Activated CD8-positive, alpha-beta memory T cell treated with anti-CD3 and anti-CD28 coated beads, Interleukin-2, amount 50 U/mL, for 4 hours (primary cell): ENCODE data around the gene ARHGAP15.

Source experiments
- DNase-seq: peaks from one replicate; pipeline ENCODE4 v3.0.0-alpha.2; 2020

Gene ARHGAP15

DNA sequence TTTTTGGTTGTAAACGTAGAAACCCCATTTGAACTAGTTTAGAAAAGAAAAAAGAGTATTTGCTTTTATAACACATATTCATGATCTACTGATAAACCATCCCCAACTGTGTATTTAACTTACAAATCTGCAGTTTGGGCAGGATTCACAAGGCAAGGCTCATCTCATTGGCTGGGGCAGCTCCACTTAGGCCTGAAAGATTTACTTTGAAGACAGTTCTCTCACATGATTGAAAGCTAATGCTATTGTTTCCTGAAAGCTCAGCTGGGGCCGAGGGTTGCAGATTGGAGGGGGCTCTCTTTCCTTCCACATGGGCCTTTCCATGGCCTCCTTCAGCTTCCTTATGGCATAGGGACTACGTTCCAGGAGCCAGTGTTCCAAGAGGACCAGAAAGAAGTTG is 47.4 kb downstream of the ARHGAP15 start:
- no peak for DNase-seq

DNA sequence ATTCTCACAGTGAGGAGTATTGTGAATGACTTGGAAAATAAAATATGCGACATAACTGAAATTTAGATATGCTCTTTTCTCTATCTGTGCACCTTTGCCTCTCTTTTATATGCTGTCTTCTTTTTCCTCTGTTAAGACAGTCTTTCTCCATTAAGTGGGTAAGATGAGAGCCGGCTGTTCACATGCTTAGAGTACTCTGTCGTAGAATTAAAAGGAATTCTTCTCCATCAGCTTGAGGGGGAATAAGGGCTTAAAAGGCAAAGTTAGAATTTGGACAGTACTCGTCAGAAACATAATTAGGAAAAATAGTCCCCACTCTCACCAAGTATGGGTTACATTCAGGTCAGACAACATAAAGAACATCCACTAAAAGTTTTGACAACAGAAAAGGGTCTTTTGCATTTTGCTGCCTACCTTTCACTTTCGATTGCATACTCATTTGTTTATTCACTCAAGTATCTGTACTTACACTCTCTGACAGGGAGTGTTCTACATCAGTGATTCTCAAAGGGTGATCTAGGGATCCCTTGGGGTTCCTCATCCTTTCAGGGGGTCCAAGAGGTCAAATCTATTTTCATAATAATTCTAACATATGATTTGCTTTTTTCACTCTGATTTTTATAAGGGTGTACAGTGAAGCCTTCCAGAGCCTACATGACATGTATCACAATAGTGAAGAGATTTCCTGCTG is 48.0 kb downstream of the ARHGAP15 start:
- DNase-seq, result no peak

GRCh38 chr2:143181494-143181893 is 52.3 kb downstream of the ARHGAP15 start:
- DNase-seq, result no peak

- no peak for DNase-seq
Observed at GRCh38 chr2:143182649-143183048, 53.4 kb downstream of the ARHGAP15 start.

DNA sequence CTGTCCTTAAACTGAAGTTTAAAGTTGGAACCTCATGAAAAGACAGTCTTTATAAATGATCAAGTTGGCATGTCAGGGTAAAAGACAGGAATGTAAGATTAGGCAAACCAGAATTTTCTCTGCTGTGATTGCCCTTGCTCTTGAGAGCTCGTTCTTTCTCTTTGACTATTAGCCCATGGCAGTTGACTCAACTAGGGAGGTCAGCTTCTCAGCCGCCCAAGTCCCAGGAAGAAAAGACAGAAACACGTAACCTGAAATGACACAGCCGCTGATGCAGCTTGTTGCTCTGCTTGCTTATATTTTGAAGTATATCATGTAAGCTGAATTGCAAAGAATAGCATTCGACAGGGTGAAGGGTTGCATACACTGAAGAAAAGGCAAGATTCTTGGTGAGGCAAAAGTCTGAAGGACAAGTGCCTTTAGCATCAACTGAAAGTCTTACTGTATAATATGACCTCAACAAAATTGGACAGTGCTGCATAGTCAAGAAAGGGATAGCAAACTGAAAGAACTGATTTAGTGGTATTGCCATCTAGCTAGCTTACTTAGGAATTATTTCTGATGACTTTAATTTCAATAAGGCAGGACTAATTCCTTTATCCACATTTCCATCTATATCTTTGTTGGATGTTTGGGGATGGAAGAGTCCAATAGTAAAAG is 54.7 kb downstream of the ARHGAP15 start:
- DNase-seq, result no peak

GRCh38 chr2:143186876-143187275 is 57.7 kb downstream of the ARHGAP15 start:
- DNase-seq, result no peak

DNA sequence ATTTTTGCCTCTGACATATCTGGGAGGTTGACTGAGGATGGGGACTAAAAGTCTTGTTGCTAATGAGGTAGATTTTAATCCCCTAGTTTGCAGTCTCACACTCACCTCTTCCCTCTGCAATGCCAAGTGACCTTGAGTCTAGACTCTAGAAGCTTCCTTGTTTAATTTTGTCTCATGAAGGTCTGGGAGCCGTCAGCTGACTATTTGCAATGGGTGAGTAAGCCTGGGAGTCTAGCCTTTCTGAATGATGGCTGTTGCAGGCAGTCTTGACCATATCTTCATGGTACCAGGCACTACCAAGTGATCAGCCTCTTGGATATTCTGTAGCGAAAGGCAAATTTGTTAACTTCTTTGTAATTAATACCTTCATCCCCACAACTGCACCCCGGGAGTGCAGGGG is 61.2 kb downstream of the ARHGAP15 start:
- no peak for DNase-seq

- no peak for DNase-seq
Observed at GRCh38 chr2:143192106-143192505, 62.9 kb downstream of the ARHGAP15 start.

DNA sequence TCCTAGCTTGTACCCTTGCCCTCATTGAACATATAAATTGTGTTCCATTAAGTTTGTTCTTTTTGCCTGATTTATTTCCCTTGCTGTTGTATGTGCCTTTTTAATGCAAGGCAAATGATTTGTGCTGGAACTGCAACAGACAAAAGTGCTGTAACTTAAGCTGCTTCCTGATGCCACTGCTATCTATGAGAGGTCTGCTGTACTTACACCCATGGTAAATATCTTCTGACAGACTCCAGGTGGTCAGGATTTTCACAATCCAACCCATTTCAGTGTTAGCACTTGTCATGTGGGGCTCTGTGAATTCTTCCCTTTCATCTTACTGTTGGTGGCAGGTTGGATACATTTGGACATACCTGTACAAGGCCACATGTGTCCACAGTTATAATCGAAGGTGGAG is 63.5 kb downstream of the ARHGAP15 start:
- no peak for DNase-seq

DNA sequence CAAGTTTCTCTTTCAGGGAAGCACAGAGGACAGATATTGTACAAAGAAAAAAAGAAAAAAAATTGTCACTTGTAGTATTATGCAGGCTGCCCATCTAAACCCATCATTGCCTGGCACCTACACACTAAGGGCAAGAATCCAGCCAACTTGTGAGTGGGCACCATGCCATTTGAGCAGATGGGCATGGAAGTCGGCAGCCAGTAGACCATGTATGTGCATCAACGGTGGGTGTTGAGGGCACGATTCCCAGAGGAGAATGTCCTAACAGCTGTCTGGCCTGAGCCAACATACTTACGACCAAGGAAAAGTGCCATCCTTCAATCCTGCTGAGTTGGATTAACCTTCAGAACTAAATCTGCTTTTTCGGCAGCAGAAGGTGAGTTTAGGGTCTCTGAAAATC is 63.9 kb downstream of the ARHGAP15 start:
- no peak for DNase-seq

GRCh38 chr2:143195511-143195910 is 66.3 kb downstream of the ARHGAP15 start:
- no peak for DNase-seq

DNA sequence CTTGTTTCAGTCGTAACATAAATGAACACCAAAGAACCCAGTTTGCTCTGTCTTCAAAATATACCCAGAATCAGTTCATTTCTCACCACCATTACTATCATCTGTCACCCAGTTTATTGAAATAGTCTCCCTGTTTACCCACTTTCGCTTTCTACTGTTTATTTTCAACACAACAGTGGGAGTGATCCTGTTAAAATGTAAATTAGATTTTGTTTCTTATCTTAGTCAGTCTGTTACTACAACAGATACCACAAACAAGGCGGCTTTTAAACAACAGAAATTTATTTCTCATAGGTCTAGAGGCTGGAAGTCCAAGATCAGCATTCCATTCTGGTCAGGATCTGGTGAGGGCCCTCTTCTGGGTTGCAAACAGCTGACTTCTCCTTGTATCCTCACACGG is 74.8 kb downstream of the ARHGAP15 start:
- no peak for DNase-seq

- no peak for DNase-seq
Observed at GRCh38 chr2:143205106-143205764, 76.0 kb downstream of the ARHGAP15 start.

DNA sequence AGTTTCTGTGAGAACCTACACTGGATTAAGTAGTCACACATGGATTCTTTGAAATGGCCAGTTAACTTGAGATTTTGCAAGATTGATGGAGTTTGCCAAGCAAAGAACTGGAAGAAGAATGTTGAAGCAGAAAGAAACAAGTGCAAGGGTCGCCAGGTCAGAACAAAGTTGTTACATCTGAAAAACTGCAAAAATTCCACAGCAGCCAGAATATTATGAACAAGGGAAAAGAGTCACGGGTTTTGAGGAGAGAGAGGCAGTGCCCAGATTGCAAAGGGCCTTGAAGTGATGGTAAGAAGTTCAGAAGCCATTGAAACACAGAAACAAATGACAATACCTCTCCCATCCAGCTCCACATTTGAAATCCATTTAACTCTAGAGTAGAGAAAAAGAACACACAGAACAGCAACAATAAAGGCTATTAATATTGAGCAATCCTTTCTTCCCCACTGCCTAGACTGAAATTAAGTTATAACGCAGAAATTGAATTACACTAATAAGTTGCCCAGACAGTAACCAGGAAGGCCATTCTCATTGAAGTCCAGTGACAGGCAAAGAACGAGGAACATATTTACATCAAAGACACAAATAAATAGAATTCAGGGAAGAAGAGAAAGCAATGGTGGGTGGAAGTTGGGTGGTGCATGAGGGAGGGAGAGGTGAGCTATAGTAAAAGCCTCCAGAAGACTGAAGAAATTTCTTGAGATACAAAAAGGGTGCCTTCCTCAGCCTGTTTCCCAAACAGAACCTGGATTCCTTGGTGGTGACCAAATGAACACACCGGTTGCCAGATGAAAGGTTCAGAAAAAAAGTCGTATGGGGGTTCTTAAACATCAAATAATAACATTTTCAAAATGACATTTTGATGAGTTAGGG is 80.6 kb downstream of the ARHGAP15 start:
- no peak for DNase-seq

DNA sequence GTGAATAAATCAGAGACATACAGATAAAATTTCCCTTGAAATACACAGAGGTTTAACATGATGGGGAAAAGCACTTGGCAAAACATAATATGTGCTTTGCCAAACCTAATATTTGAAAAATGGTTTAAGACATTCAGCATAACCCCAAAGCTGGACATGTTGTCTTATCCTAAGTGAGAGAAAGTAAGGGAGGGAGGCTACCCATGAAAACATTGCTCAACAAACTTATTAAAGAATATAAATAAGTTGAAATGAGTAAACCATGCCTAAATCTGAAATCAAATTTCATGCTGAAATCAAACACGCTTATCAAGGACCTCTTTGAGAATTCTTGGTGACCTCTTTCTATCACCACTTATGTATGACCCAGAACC is 81.2 kb downstream of the ARHGAP15 start:
- DNase-seq, result no peak

- DNase-seq, result no peak
Observed at GRCh38 chr2:143217512-143218115, 88.4 kb downstream of the ARHGAP15 start.

- DNase-seq, result no peak
Observed at GRCh38 chr2:143218621-143219020, 89.4 kb downstream of the ARHGAP15 start.

DNA sequence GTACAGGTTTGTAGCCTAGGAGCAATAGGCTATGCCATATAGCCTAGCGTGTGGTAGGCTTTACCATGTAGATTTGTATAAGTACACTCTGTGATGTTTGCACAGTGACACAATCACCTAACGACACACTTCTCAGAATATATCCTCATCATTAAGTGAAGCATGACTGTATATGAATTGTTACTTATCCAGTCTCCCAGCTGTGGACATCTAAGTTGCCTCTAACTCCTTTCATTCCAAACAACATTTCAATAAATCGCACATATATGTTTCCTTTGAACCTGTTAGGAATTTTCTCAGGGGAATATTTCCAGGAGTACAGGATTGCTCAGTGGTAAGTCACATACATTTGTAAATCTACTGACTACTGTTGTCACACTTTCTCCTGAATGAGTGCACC is 90.0 kb downstream of the ARHGAP15 start:
- no peak for DNase-seq

- DNase-seq, result no peak
Observed at GRCh38 chr2:143223556-143223955, 94.3 kb downstream of the ARHGAP15 start.

DNA sequence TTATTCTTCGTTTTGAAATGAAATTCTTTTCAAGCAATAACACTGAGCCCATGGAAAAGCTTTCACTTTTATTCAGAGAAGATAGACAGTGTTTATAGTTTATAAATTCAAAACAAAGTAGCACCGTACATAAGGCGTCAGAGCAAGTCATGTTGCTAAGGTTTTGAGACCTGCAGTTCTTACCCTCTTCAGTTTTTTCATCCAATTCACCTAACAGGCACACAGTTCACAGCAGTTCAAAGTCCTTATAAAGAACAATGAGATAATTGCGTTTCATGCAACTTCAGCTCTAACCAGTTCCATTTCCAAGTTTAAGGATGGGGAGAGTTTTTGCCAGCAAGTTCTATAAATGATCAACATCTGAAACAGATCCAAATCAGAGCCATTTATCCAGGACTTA is 96.7 kb downstream of the ARHGAP15 start:
- DNase-seq, result no peak

- no peak for DNase-seq
Observed at GRCh38 chr2:143226714-143227541, 97.7 kb downstream of the ARHGAP15 start.

DNA sequence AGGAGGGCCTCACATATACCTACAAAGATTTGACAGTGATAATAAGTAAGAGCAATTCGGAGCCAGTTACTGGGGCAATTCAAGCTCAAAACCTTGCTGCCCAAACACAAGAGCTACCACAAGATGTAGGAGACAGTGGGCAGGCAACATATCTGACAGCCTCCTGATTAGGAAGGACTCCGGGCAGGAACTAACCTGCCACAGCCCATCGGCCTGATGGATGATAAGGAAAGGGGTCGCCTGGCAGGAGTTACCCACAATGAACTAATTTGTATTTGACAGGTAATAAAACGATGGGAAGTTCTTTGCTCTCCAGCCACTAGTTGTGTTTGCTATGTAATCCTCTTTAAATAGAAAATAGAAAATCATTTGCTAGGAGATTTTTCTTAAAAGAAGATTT is 100.2 kb downstream of the ARHGAP15 start:
- no peak for DNase-seq
